ENCODE results near the gene ACBD6. TPM values are rescaled to one million over a fixed set of nuclear protein-coding genes. Genes with fewer than 3 reads are reported as not detected.
A peak's percentile ranks its signal among the peaks of the same experiment; 100 is the strongest.

ACBD6 gene
- total RNA-seq, 1 experiment from 2014 or later = 73.6 TPM

DNA sequence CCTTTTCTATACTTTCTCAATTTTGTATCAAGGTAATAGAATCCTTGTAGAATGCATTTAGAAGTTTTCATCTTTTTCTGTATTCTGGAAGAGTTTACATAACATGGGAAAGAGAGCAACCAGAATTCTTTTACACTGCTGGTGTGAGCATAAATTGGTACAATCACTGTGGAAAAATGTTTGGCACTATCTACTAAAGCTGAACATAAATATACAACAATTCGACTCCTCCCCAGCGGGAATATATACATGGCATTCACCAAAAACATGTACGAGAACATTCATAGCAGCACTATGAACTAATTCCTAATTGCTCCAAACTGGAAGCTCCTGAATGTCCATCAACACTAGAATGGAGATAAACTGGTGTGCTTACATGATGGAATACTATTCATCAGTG, 1.8 kb upstream of the ACBD6 start:
- Mint-ChIP-seq H3K4me3 (ENCODE audit: low read depth, unreplicated experiment) (no peak overlapping the region), H3K27me3 (ENCODE audit: unreplicated experiment) (no peaks in the 10 kb centered on the region), H3K4me1 (ENCODE audit: low read depth, unreplicated experiment) (peaks cover 27% of the 10 kb centered on the region), H3K36me3 (ENCODE audit: insufficient read depth, unreplicated experiment) (peaks cover 24% of the 10 kb centered on the region), H3K27ac (ENCODE audit: unreplicated experiment) (no peak overlapping the region), H3K9me3 (ENCODE audit: low read depth, unreplicated experiment) (no peaks in the 10 kb centered on the region)
- CTCF ChIA-PET = interaction anchor here (1.6 kb wide), 1 partner anchor 45 kb away, joined by 7 read pairs; no protein-coding TSS in a partner anchor
- no TSS peak for BruUV-seq (replicated peaks)
- TF ChIP-seq CTCF (IDR thresholded peaks at IDR 0.05; ENCODE audit: unreplicated experiment) = no peak
- intact Hi-C loops (cut with micrococcal nuclease; ENCODE audit: unreplicated experiment) = no loop called here
- DNase-seq = no peak

- TSS peak; percentile 74 for BruUV-seq (replicated peaks)
- H3K36me3 Mint-ChIP-seq (ENCODE audit: insufficient read depth, unreplicated experiment) = peaks cover 24% of the 10 kb centered on the region
- H3K4me3 Mint-ChIP-seq (ENCODE audit: low read depth, unreplicated experiment) = peak overlapping the region; percentile 95
- intact Hi-C loops (cut with micrococcal nuclease; ENCODE audit: unreplicated experiment) = no loop called here
- H3K27ac Mint-ChIP-seq (ENCODE audit: unreplicated experiment) = peak overlapping the region; percentile 86
- no peaks in the 10 kb centered on the region for H3K27me3 Mint-ChIP-seq (ENCODE audit: unreplicated experiment)
- TF ChIP-seq CTCF (IDR thresholded peaks at IDR 0.05; ENCODE audit: unreplicated experiment) = no peak
- no peaks in the 10 kb centered on the region for H3K9me3 Mint-ChIP-seq (ENCODE audit: low read depth, unreplicated experiment)
- CTCF ChIA-PET = interaction anchor here (1.6 to 1.8 kb wide), 3 partner anchors 12 to 46 kb away, joined by 5 to 9 read pairs (median 7); no protein-coding TSS in a partner anchor
- peak; percentile 35 for DNase-seq
- peaks cover 27% of the 10 kb centered on the region for H3K4me1 Mint-ChIP-seq (ENCODE audit: low read depth, unreplicated experiment)
Observed at GRCh38 chr1:180503280-180503862, 994 bp upstream of the ACBD6 start.

GRCh38 chr1:180501865-180502360, 464 bp downstream of the ACBD6 start:
- no TSS peak for BruUV-seq (replicated peaks)
- Mint-ChIP-seq H3K4me1 (ENCODE audit: low read depth, unreplicated experiment) (peaks cover 20% of the 10 kb centered on the region), H3K9me3 (ENCODE audit: low read depth, unreplicated experiment) (no peaks in the 10 kb centered on the region), H3K27me3 (ENCODE audit: unreplicated experiment) (no peaks in the 10 kb centered on the region), H3K4me3 (ENCODE audit: low read depth, unreplicated experiment) (peak overlapping the region; percentile 95), H3K36me3 (ENCODE audit: insufficient read depth, unreplicated experiment) (peaks cover 24% of the 10 kb centered on the region), H3K27ac (ENCODE audit: unreplicated experiment) (peak overlapping the region; percentile 86)
- intact Hi-C loops (cut with micrococcal nuclease; ENCODE audit: unreplicated experiment) = no loop called here
- CTCF ChIA-PET = interaction anchor here (0.6 to 1.8 kb wide), 9 partner anchors 9 to 305 kb away, joined by 3 to 9 read pairs (median 5); no protein-coding TSS in a partner anchor
- no peak for DNase-seq
- no peak for TF ChIP-seq CTCF (IDR thresholded peaks at IDR 0.05; ENCODE audit: unreplicated experiment)

- no peak for TF ChIP-seq CTCF (IDR thresholded peaks at IDR 0.05; ENCODE audit: unreplicated experiment)
- no peaks in the 10 kb centered on the region for H3K27me3 Mint-ChIP-seq (ENCODE audit: unreplicated experiment)
- no peak for DNase-seq
- peak overlapping the region; percentile 86 for H3K27ac Mint-ChIP-seq (ENCODE audit: unreplicated experiment)
- H3K4me1 Mint-ChIP-seq (ENCODE audit: low read depth, unreplicated experiment) = peaks cover 22% of the 10 kb centered on the region
- H3K36me3 Mint-ChIP-seq (ENCODE audit: insufficient read depth, unreplicated experiment) = peaks cover 24% of the 10 kb centered on the region
- CTCF ChIA-PET = interaction anchor here (0.6 to 0.7 kb wide), 3 partner anchors 435 to 715 kb away, joined by 3 to 6 read pairs (median 3); no protein-coding TSS in a partner anchor
- BruUV-seq (replicated peaks) = TSS peak; percentile 27
- H3K4me3 Mint-ChIP-seq (ENCODE audit: low read depth, unreplicated experiment) = peak overlapping the region; percentile 95
- intact Hi-C loops (cut with micrococcal nuclease; ENCODE audit: unreplicated experiment) = no loop called here
- H3K9me3 Mint-ChIP-seq (ENCODE audit: low read depth, unreplicated experiment) = no peaks in the 10 kb centered on the region
Observed at GRCh38 chr1:180500689-180501088, 1.7 kb downstream of the ACBD6 start.
